HUES64 (cell line): ENCODE results near the gene PAPPA2.

Experiments used
- H3K27ac ChIP-seq: 2 replicates; pipeline ENCODE4 v1.7.0; 2013; ENCODE audit warnings: low read depth, low read length, inconsistent platforms
- H3K27me3 ChIP-seq: 2 replicates; pipeline ENCODE4 v1.6.1; 2013; ENCODE audit warnings: mild to moderate bottlenecking, low read length; ENCODE audit not compliant: insufficient read depth
- H3K36me3 ChIP-seq: 2 replicates; pipeline ENCODE4 v1.6.1; 2013; ENCODE audit warnings: mild to moderate bottlenecking, low read length; ENCODE audit not compliant: insufficient read depth
- H3K4me1 ChIP-seq: 2 replicates; pipeline ENCODE4 v1.6.1; 2013; ENCODE audit warnings: mild to moderate bottlenecking, low read length, moderate library complexity; ENCODE audit not compliant: insufficient read depth
- H3K4me3 ChIP-seq: 2 replicates; pipeline ENCODE4 v1.5.1; 2013; ENCODE audit warnings: mild to moderate bottlenecking, low read length, moderate library complexity
- H3K9ac ChIP-seq: 2 replicates; pipeline ENCODE4 v1.6.1; 2013; ENCODE audit warnings: mild to moderate bottlenecking, low read depth, low read length
- H3K9me3 ChIP-seq: 2 replicates; pipeline ENCODE4 v1.6.1; 2013; ENCODE audit warnings: low read depth, low read length; ENCODE audit not compliant: insufficient read depth
- WGBS: fragments of 150-250, 120-280 bp; methylation state at CpG from one replicate; pipeline ENCODE4 v1.1.7; 2013; ENCODE audit warnings: missing lambda C conversion rate; 5-methylcytosine and 5-hydroxymethylcytosine counted together

Gene PAPPA2

GRCh38 chr1:176888471-176889032 lies 425.6 kb downstream of the PAPPA2 start:
- no peak overlapping the region for H3K27ac ChIP-seq
- no peaks in the 10 kb centered on the region for H3K36me3 ChIP-seq
- H3K4me3 ChIP-seq: no peak overlapping the region
- H3K9ac ChIP-seq: no peak overlapping the region
- no peaks in the 10 kb centered on the region for H3K4me1 ChIP-seq
- H3K9me3 ChIP-seq: no peaks in the 10 kb centered on the region
- WGBS: 94% methylated on average over 2 of the region's 3 CpGs
- H3K27me3 ChIP-seq: no peaks in the 10 kb centered on the region; the same call in 1 of the 2 replicates

GRCh38 chr1:176893625-176894352 lies 430.8 kb downstream of the PAPPA2 start:
- Histone ChIP-seq H3K9me3 (no peaks in the 10 kb centered on the region), H3K27me3 (no peaks in the 10 kb centered on the region), H3K4me1 (peaks cover 4% of the 10 kb centered on the region; the same call in 1 of the 2 replicates), H3K4me3 (no peak overlapping the region), H3K27ac (no peak overlapping the region), H3K36me3 (no peaks in the 10 kb centered on the region), H3K9ac (no peak overlapping the region)
- 87% methylated on average over 7 of the region's 7 CpGs for WGBS

DNA sequence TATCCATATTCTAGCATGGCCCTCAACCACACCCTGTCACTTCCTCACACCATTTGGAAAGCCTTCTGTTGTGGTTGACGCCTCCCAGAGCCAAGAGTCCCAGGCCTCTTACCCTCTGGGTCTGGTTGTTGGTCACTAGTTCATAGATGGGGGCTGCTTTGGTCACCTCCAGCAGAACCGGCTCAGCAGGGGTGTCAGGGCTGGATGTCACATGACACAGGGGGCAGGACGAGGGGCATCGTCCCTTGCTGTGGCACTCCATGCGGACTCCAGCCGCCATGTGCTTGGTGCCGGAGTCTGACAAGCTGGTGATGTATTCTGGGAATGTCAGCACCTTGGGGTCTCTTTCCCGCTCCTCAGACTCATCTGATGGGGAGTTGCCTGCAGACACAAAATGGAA lies 431.5 kb downstream of the PAPPA2 start:
- H3K4me1 ChIP-seq: peaks cover 4% of the 10 kb centered on the region; the same call in 1 of the 2 replicates

More for the DNA sequence above, 431.5 kb downstream of the PAPPA2 start:
- Histone ChIP-seq H3K27ac (no peak overlapping the region), H3K9me3 (no peaks in the 10 kb centered on the region), H3K27me3 (no peaks in the 10 kb centered on the region), H3K36me3 (no peaks in the 10 kb centered on the region), H3K4me3 (no peak overlapping the region), H3K9ac (no peak overlapping the region)
- WGBS: 96% methylated on average over 8 of the region's 8 CpGs
